K562 (cell line): ENCODE results near the gene TENM3. TPM values are rescaled to one million over a fixed set of nuclear protein-coding genes. Genes with fewer than 3 reads are reported as not detected.

ENCODE experiments used
- ATAC-seq: fragments of 200-7000 bp; cut with Tn5 transposase; 3 replicates; pipeline ENCODE4 v1.9.1; 2020; ENCODE audit warnings: moderate library complexity
- BruUV-seq: library from RNA; stranded (reverse); fragments of 400-500 nt; replicated peaks from 2 replicates; lab custom pipeline; 2021; lab: Mats Ljungman, UMichigan
- CTCF ChIA-PET: fragments of 300-600 bp; formaldehyde crosslinking; extraction: SDS; loops from one replicate; lab custom pipeline; 2021; ENCODE audit warnings: low intra/inter-chr PET ratio; lab: Yijun Ruan, JAX
- POLR2A ChIA-PET: fragments of 300-600, 350-650 bp; sonication (Branson Sonifier 250); formaldehyde crosslinking; extraction: SDS; loops from one replicate; lab custom pipeline; 2021; ENCODE audit warnings: antibody characterized with exemption, inconsistent platforms; lab: Yijun Ruan, JAX
- DNase-seq, 4 experiments: peaks; one replicate each; pipeline versions ENCODE4 v3.0.0 to v3.0.0-alpha.2; 2011 to 2018; ENCODE audit warnings: low spot score in 3 of 4, mixed read lengths in 3 of 4; ENCODE audit errors: extremely low read depth in 1 of 4
- FAIRE-seq: peaks from 2 replicates; lab custom pipeline; 2011; peaks lifted over from hg19 to GRCh38; lab: Jason Lieb, UNC
- H2AFZ ChIP-seq: 2 replicates; pipeline ENCODE4 v1.6.0; 2011; ENCODE audit warnings: low read depth, low read length, control low read depth, inconsistent platforms
- H3K27ac ChIP-seq: fragments of 200-600 bp; 3 replicates; pipeline ENCODE4 v1.8.0; 2011; ENCODE audit warnings: low read depth, mild to moderate bottlenecking, control low read depth, inconsistent platforms, low read length, moderate library complexity, mixed read lengths; ENCODE audit errors: extremely low read depth
- H3K27me3 ChIP-seq, 2 experiments: fragments of 300-600 bp in 1 of 2; 2 replicates in 1 of 2; 3 replicates in 1 of 2; pipeline versions ENCODE4 v1.6.0 to v1.8.0; 2011; ENCODE audit warnings: inconsistent platforms in 2 of 2, low read length in 2 of 2, mild to moderate bottlenecking in 1 of 2, mixed read lengths in 1 of 2, moderate library complexity in 1 of 2; ENCODE audit not compliant: control insufficient read depth in 2 of 2, insufficient read depth in 2 of 2
- H3K36me3 ChIP-seq: fragments of 300-600 bp; 3 replicates; pipeline ENCODE4 v1.8.0; 2011; ENCODE audit warnings: mild to moderate bottlenecking, low read length, inconsistent platforms; ENCODE audit not compliant: control insufficient read depth, insufficient read depth
- H3K4me1 ChIP-seq, 2 experiments: fragments of 200-600 bp in 1 of 2; replicated peaks in 1 of 2; 2 replicates in 1 of 2; 3 replicates in 1 of 2; pipeline versions ENCODE4 v1.5.1 to v1.8.0; 2011; ENCODE audit warnings: inconsistent platforms in 2 of 2, low read length in 2 of 2, mild to moderate bottlenecking in 1 of 2, mixed read lengths in 1 of 2, moderate library complexity in 1 of 2; ENCODE audit not compliant: control insufficient read depth in 2 of 2, insufficient read depth in 2 of 2
- H3K4me2 ChIP-seq: 2 replicates; pipeline ENCODE4 v1.6.1; 2011; ENCODE audit warnings: low read length, control low read depth, inconsistent platforms, mixed read lengths; ENCODE audit not compliant: insufficient read depth
- H3K4me3 ChIP-seq: fragments of 200-600 bp; sonication (generic), shearing (Covaris generic); 2 replicates; pipeline ENCODE4 v1.5.1; 2016; ENCODE audit warnings: control low read depth, inconsistent platforms
- H3K79me2 ChIP-seq: fragments of 200-600 bp; 3 replicates; pipeline ENCODE4 v1.8.0; 2011; ENCODE audit warnings: low read length, inconsistent platforms; ENCODE audit not compliant: control insufficient read depth, insufficient read depth
- H3K9ac ChIP-seq, 2 experiments: 2 replicates each; pipeline versions ENCODE4 v1.6.0 to v1.6.1; 2011; ENCODE audit warnings: low read depth in 2 of 2, low read length in 2 of 2, control low read depth in 1 of 2, inconsistent platforms in 1 of 2, mild to moderate bottlenecking in 1 of 2, mixed read lengths in 1 of 2; ENCODE audit not compliant: insufficient read depth in 1 of 2
- H3K9me1 ChIP-seq: one replicate; pipeline ENCODE4 v1.6.0; 2011; ENCODE audit warnings: inconsistent platforms, mild to moderate bottlenecking, low read length, moderate library complexity; ENCODE audit not compliant: control insufficient read depth, insufficient read depth
- H3K9me3 ChIP-seq: replicated peaks from 2 replicates; pipeline ENCODE4 v1.5.1; 2011; ENCODE audit warnings: low read depth, low read length, inconsistent platforms; ENCODE audit not compliant: control insufficient read depth, insufficient read depth
- H4K20me1 ChIP-seq: replicated peaks from 2 replicates; pipeline ENCODE4 v1.6.1; 2011; ENCODE audit warnings: low read length, inconsistent platforms, mixed read lengths; ENCODE audit not compliant: control insufficient read depth, insufficient read depth
- FOXJ2 ChIP-seq: fragments of 200-800 bp; sonication (Bioruptor generic); IDR thresholded peaks from 2 replicates; pipeline ENCODE4 v1.6.1; 2016; ENCODE audit warnings: missing genetic modification characterization, missing compliant biosample characterization
- ILK ChIP-seq: fragments of 450-650 bp; IDR thresholded peaks from 2 replicates; pipeline ENCODE4 v1.6.1; 2016; ENCODE audit warnings: missing genetic modification characterization, low read depth, mild to moderate bottlenecking, missing compliant biosample characterization, moderate library complexity, borderline replicate concordance
- MTA3 ChIP-seq: fragments of 450-650 bp; formaldehyde crosslinking; IDR thresholded peaks from 2 replicates; pipeline ENCODE4 v1.6.1; 2017; ENCODE audit warnings: mild to moderate bottlenecking, borderline replicate concordance
- MTF1 ChIP-seq: fragments of 250-450 bp; sonication (Bioruptor Pico); IDR thresholded peaks from 2 replicates; pipeline ENCODE4 v1.9.0; 2021; ENCODE audit warnings: moderate library complexity, mild to moderate bottlenecking, inconsistent platforms, borderline replicate concordance
- PHF8 ChIP-seq: fragments of 200-600 bp; sonication (generic); IDR thresholded peaks from 2 replicates; pipeline ENCODE4 v1.6.1; 2012; ENCODE audit warnings: mixed run types, mild to moderate bottlenecking, inconsistent platforms, low read length, moderate library complexity, borderline replicate concordance
- POLR3G ChIP-seq: IDR thresholded peaks from 2 replicates; pipeline ENCODE4 v1.6.1; 2011; ENCODE audit not compliant: insufficient read length, insufficient replicate concordance; ENCODE audit errors: extremely low read depth
- SIN3A ChIP-seq, 2 experiments: fragments of 150-350 bp in 1 of 2; IDR thresholded peaks; 2 replicates each; pipeline ENCODE4 v1.6.1; 2011 to 2016; ENCODE audit warnings: borderline replicate concordance in 2 of 2, low read depth in 2 of 2, low read length in 2 of 2, mild to moderate bottlenecking in 2 of 2, moderate library complexity in 2 of 2; ENCODE audit not compliant: control insufficient read depth in 1 of 2
- TARDBP ChIP-seq: fragments of 450-650 bp; IDR thresholded peaks from 2 replicates; pipeline ENCODE4 v1.6.1; 2016
- ZNF324 ChIP-seq: fragments of 250-450 bp; sonication (Bioruptor Pico); IDR thresholded peaks from 2 replicates; pipeline ENCODE4 v1.4.0; 2020; ENCODE audit warnings: mild to moderate bottlenecking
- ZNF76 ChIP-seq: fragments of 250-450 bp; sonication (Bioruptor Pico); IDR thresholded peaks from 2 replicates; pipeline ENCODE4 v1.4.0; 2020; ENCODE audit warnings: mild to moderate bottlenecking, moderate library complexity, borderline replicate concordance
- ZNF764 ChIP-seq: fragments of 250-450 bp; sonication (Bioruptor Pico); IDR thresholded peaks from 2 replicates; pipeline ENCODE4 v1.4.0; 2020; ENCODE audit warnings: low read depth, mild to moderate bottlenecking, moderate library complexity
- WGBS: fragments of 100-300 bp; shearing (Covaris generic); methylation state at CpG from one replicate; pipeline ENCODE4 v1.1.6; 2016; ENCODE audit warnings: low coverage, mixed read lengths; ENCODE audit not compliant: insufficient coverage; ENCODE audit errors: missing lambda C conversion rate; 5-methylcytosine and 5-hydroxymethylcytosine counted together
- in situ Hi-C: fragments of 300-500 bp; cut with MboI; formaldehyde crosslinking; loops from 4 replicates; pipeline ENCODE4 v1.15.0; 2018; ENCODE audit warnings: inconsistent platforms, mixed read lengths
- intact Hi-C: fragments of 100-400 bp; cut with micrococcal nuclease; formaldehyde crosslinking; loops from 2 replicates; pipeline ENCODE4 v1.14.2; 2022
- polyA plus RNA-seq, 8 experiments: library from polyadenylated mRNA; depleted of rRNA in 4 of 8; stranded (reverse) in 5 of 8; unstranded in 3 of 8; fragments of >200 nt; fragmentation: Nextera tagmentation in 2 of 8; fragmentation: Illumina TruSeq in 1 of 8; extraction: Ambion mirVana in 2 of 8; extraction: Trizol in 1 of 8; gene quantifications; 2 replicates each; pipeline versions ENCODE4 v1.2.1 to v1.2.3, GENCODE V29; 2011 to 2014; ENCODE audit warnings: inconsistent platforms in 1 of 8, missing spikeins in 1 of 8
- total RNA-seq, 7 experiments: library from RNA; depleted of rRNA in 6 of 7; stranded (reverse); fragments of >200 nt in 6 of 7; fragmentation: Illumina TruSeq in 2 of 7; extraction: Trizol in 2 of 7; gene quantifications; 2 replicates each; pipeline versions ENCODE4 v1.2.1 to v1.2.3, GENCODE V29; 2011 to 2021; ENCODE audit warnings: low replicate concordance in 1 of 7
- TF ChIP-seq, protein P1 (sequence below), 2 experiments: fragments of 450-650 bp in 1 of 2; IDR thresholded peaks; 2 replicates each; pipeline ENCODE4 v1.6.1; 2011 to 2017; ENCODE audit warnings: low read depth in 2 of 2, antibody characterized with exemption in 1 of 2, borderline replicate concordance in 1 of 2, low read length in 1 of 2, mild to moderate bottlenecking in 1 of 2, mixed read lengths in 1 of 2; ENCODE audit not compliant: control insufficient read depth in 1 of 2
- TF ChIP-seq, protein P2 (sequence below): IDR thresholded peaks from 2 replicates; pipeline ENCODE4 v1.6.1; 2014; ENCODE audit warnings: antibody characterized with exemption
- TF ChIP-seq, protein P3 (sequence below): fragments of 250-450 bp; sonication (Bioruptor Pico); IDR thresholded peaks from 2 replicates; pipeline ENCODE4 v1.4.0; 2020; ENCODE audit warnings: mild to moderate bottlenecking, moderate library complexity

TENM3 gene
- total and polyA plus RNA-seq, 9 of the 15 experiments (the other 6 are each of a cell fraction or from before 2014, with no cell fraction given) = 0.01 to 0.02 TPM; not detected in 7

DNA sequence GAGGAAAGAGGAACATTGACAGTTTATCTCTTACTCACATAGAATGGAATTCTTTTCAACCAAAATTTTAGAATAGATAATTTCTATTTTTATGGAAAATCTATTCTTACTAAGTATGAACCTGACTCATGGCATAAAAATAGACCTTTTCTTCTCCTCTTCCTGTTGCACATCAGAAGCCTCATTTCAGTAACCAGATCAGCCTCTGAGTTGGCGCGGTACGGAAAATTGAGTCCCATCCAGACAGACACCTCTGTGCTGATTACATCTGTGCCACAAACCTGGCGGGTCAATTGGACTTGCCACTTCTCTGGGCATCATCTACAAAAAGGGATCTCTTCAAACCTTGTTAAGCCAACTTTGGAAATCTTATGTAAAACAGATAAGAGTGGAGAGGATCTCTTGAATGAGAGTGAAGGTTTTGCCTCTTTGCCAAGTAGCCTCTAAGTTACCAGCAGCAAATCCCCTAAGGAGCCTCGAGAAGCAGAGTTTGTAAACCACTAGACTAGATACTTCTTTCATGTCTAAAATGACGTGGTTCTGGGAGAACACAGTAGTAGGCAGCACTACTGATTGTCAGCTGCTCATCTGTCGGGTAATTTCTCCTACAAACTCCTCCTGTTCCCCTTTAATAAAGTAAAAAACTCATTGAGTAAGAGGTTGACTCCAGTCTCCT, 37.4 kb downstream of the TENM3 start:
- H3K9me3 ChIP-seq = no peaks in the 10 kb centered on the region
- H3K79me2 ChIP-seq = no peaks in the 10 kb centered on the region
- intact Hi-C loops (no loop called here), in situ Hi-C loops (no loop called here)
- no peaks in the 10 kb centered on the region for H3K4me1 ChIP-seq
- H4K20me1 ChIP-seq = no peaks in the 10 kb centered on the region
- H3K4me3 ChIP-seq = no peak overlapping the region
- ChIA-PET POLR2A (no interaction called here), CTCF (no interaction called here)
- no peak overlapping the region for H2AFZ ChIP-seq
- H3K36me3 ChIP-seq = no peaks in the 10 kb centered on the region
- no peak overlapping the region for H3K4me2 ChIP-seq
- under 1% methylated on average over 7 of the region's 7 CpGs for WGBS
- peaks cover 0 to 2% of the 10 kb centered on the region in 2 experiments; a peak in 2 of 5 replicates for H3K27me3 ChIP-seq
- no peak overlapping the region for H3K9ac ChIP-seq
- ATAC-seq = no peak
- FAIRE-seq = no peak
- no peak for DNase-seq
- H3K9me1 ChIP-seq = no peaks in the 10 kb centered on the region
- no peak overlapping the region for H3K27ac ChIP-seq
- BruUV-seq = no TSS peak
- TF ChIP-seq ZNF324 = no peak
- no peak for TF ChIP-seq ZNF76
- TF ChIP-seq, protein P1, sequence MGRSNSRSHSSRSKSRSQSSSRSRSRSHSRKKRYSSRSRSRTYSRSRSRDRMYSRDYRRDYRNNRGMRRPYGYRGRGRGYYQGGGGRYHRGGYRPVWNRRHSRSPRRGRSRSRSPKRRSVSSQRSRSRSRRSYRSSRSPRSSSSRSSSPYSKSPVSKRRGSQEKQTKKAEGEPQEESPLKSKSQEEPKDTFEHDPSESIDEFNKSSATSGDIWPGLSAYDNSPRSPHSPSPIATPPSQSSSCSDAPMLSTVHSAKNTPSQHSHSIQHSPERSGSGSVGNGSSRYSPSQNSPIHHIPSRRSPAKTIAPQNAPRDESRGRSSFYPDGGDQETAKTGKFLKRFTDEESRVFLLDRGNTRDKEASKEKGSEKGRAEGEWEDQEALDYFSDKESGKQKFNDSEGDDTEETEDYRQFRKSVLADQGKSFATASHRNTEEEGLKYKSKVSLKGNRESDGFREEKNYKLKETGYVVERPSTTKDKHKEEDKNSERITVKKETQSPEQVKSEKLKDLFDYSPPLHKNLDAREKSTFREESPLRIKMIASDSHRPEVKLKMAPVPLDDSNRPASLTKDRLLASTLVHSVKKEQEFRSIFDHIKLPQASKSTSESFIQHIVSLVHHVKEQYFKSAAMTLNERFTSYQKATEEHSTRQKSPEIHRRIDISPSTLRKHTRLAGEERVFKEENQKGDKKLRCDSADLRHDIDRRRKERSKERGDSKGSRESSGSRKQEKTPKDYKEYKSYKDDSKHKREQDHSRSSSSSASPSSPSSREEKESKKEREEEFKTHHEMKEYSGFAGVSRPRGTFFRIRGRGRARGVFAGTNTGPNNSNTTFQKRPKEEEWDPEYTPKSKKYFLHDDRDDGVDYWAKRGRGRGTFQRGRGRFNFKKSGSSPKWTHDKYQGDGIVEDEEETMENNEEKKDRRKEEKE (IDR thresholded peaks at IDR 0.05; ENCODE audit: borderline replicate concordance in 1 of 2, control insufficient read depth in 1 of 2, low read depth in 2 of 2, low read length in 1 of 2) = no peak
- TF ChIP-seq MTA3 = no peak
- no peak for TF ChIP-seq FOXJ2
- no peak for TF ChIP-seq PHF8
- no peak for TF ChIP-seq SIN3A (IDR thresholded peaks at IDR 0.05; ENCODE audit: borderline replicate concordance in 2 of 2, control insufficient read depth in 1 of 2, low read depth in 2 of 2, low read length in 2 of 2)
- no peak for TF ChIP-seq ILK (tag)
- TF ChIP-seq, protein P2, sequence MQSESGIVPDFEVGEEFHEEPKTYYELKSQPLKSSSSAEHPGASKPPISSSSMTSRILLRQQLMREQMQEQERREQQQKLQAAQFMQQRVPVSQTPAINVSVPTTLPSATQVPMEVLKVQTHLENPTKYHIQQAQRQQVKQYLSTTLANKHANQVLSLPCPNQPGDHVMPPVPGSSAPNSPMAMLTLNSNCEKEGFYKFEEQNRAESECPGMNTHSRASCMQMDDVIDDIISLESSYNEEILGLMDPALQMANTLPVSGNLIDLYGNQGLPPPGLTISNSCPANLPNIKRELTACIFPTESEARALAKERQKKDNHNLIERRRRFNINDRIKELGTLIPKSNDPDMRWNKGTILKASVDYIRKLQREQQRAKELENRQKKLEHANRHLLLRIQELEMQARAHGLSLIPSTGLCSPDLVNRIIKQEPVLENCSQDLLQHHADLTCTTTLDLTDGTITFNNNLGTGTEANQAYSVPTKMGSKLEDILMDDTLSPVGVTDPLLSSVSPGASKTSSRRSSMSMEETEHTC = no peak
- TF ChIP-seq MTF1 (CRISPR knock-in tag) = no peak
- no peak for TF ChIP-seq ZNF764 (CRISPR knock-in tag)
- TF ChIP-seq, protein P3, sequence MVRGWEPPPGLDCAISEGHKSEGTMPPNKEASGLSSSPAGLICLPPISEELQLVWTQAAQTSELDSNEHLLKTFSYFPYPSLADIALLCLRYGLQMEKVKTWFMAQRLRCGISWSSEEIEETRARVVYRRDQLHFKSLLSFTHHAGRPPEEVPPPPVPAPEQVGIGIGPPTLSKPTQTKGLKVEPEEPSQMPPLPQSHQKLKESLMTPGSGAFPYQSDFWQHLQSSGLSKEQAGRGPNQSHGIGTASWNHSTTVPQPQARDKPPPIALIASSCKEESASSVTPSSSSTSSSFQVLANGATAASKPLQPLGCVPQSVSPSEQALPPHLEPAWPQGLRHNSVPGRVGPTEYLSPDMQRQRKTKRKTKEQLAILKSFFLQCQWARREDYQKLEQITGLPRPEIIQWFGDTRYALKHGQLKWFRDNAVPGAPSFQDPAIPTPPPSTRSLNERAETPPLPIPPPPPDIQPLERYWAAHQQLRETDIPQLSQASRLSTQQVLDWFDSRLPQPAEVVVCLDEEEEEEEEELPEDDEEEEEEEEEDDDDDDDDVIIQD (CRISPR knock-in tag) = no peak
- no peak for TF ChIP-seq TARDBP
- no peak for TF ChIP-seq POLR3G
